Endothelial cell of umbilical vein (primary cell): ENCODE measurements around the gene SKOR2. TPM values are rescaled to one million over a fixed set of nuclear protein-coding genes. Genes with fewer than 3 reads are reported as not detected.

Experiments used
- BruUV-seq: library from RNA; stranded (reverse); fragments of 400-500 nt; replicated peaks from 2 replicates; lab custom pipeline; 2021; lab: Mats Ljungman, UMichigan
- CTCF ChIA-PET: fragments of 300-600, 350-600 bp; sonication (Branson Sonifier 250); formaldehyde crosslinking; loops from one replicate; lab custom pipeline; 2021; ENCODE audit warnings: antibody characterized with exemption, inconsistent platforms; lab: Charles Lee
- POLR2A ChIA-PET: fragments of 300-600, 350-600 bp; sonication (Branson Sonifier 250); formaldehyde crosslinking; loops from one replicate; lab custom pipeline; 2021; ENCODE audit warnings: antibody characterized with exemption, inconsistent platforms; lab: Charles Lee
- DNase-seq: peaks from one replicate; pipeline ENCODE4 v3.0.0-alpha.2; 2011; ENCODE audit warnings: low read depth, low spot score
- FAIRE-seq: peaks from 2 replicates; lab custom pipeline; 2011; peaks lifted over from hg19 to GRCh38; lab: Jason Lieb, UNC
- H2AFZ ChIP-seq: 2 replicates; pipeline ENCODE4 v1.6.0; 2012; ENCODE audit warnings: low read depth, low read length, control low read depth, inconsistent platforms
- H3K27ac ChIP-seq: 2 replicates; pipeline ENCODE4 v1.5.1; 2011; ENCODE audit warnings: low read depth, mild to moderate bottlenecking, control low read depth, low read length, moderate library complexity; ENCODE audit not compliant: insufficient read depth
- H3K27me3 ChIP-seq, 2 experiments: 2 replicates each; pipeline versions ENCODE4 v1.6.0 to v1.6.1; 2011; ENCODE audit warnings: low read length in 2 of 2, mixed read lengths in 1 of 2; ENCODE audit not compliant: control insufficient read depth in 2 of 2, insufficient read depth in 2 of 2
- H3K36me3 ChIP-seq, 2 experiments: 2 replicates in 1 of 2; 3 replicates in 1 of 2; pipeline ENCODE4 v1.5.1; 2011; ENCODE audit warnings: low read length in 2 of 2, mild to moderate bottlenecking in 1 of 2, moderate library complexity in 1 of 2; ENCODE audit not compliant: control insufficient read depth in 2 of 2, insufficient read depth in 2 of 2; ENCODE audit errors: extremely low read depth in 1 of 2
- H3K4me1 ChIP-seq: 3 replicates; pipeline ENCODE4 v1.5.1; 2011; ENCODE audit warnings: mild to moderate bottlenecking, low read length; ENCODE audit not compliant: control insufficient read depth, insufficient read depth; ENCODE audit errors: extremely low read depth
- H3K4me2 ChIP-seq: 2 replicates; pipeline ENCODE4 v1.6.1; 2011; ENCODE audit warnings: low read length, control low read depth, mixed read lengths; ENCODE audit not compliant: insufficient read depth
- H3K4me3 ChIP-seq, 3 experiments: fragments of 200-600 bp in 1 of 3; sonication (generic), shearing (Covaris generic) in 1 of 3; replicated peaks in 1 of 3; 2 replicates each; pipeline ENCODE4 v1.5.1; 2011 to 2016; ENCODE audit warnings: control low read depth in 3 of 3, low read length in 3 of 3, mild to moderate bottlenecking in 2 of 3, inconsistent platforms in 1 of 3, low read depth in 1 of 3, moderate library complexity in 1 of 3; ENCODE audit not compliant: insufficient read depth in 1 of 3
- H3K79me2 ChIP-seq: 2 replicates; pipeline ENCODE4 v1.6.0; 2012; ENCODE audit warnings: low read length, inconsistent platforms; ENCODE audit not compliant: control insufficient read depth, insufficient read depth
- H3K9ac ChIP-seq: replicated peaks from 2 replicates; pipeline ENCODE3; 2011; ENCODE audit warnings: low read length, control low read depth; ENCODE audit not compliant: insufficient read depth; ENCODE audit errors: extremely low read depth
- H3K9me1 ChIP-seq: replicated peaks from 3 replicates; pipeline ENCODE4 v1.6.0; 2011; ENCODE audit warnings: mild to moderate bottlenecking, low read length; ENCODE audit not compliant: control insufficient read depth, insufficient read depth; ENCODE audit errors: extremely low read depth
- H3K9me3 ChIP-seq: replicated peaks from 2 replicates; pipeline ENCODE4 v1.5.1; 2012; ENCODE audit warnings: low read length, inconsistent platforms; ENCODE audit not compliant: control insufficient read depth, insufficient read depth
- H4K20me1 ChIP-seq: replicated peaks from 2 replicates; pipeline ENCODE3; 2011; ENCODE audit warnings: mild to moderate bottlenecking, low read length; ENCODE audit not compliant: control insufficient read depth, insufficient read depth; ENCODE audit errors: extremely low read depth
- EZH2 ChIP-seq: IDR thresholded peaks from 2 replicates; pipeline ENCODE4 v1.6.1; 2012; ENCODE audit warnings: borderline replicate concordance, low read depth, mild to moderate bottlenecking, moderate library complexity, low read length, inconsistent platforms; ENCODE audit not compliant: severe bottlenecking
- FOS ChIP-seq: IDR thresholded peaks from 2 replicates; pipeline ENCODE4 v1.6.1; 2011; ENCODE audit warnings: mild to moderate bottlenecking, low read length, moderate library complexity, borderline replicate concordance; ENCODE audit not compliant: insufficient read depth
- GATA2 ChIP-seq: IDR thresholded peaks from 2 replicates; pipeline ENCODE4 v1.7.0; 2011; ENCODE audit warnings: low read depth, mild to moderate bottlenecking, moderate library complexity, mixed read lengths, low read length; ENCODE audit not compliant: insufficient read length, insufficient read depth
- JUN ChIP-seq: IDR thresholded peaks from 2 replicates; pipeline ENCODE4 v1.6.1; 2011; ENCODE audit warnings: borderline replicate concordance, low read depth; ENCODE audit not compliant: insufficient read length, insufficient read depth
- dilution Hi-C: fragments of 300-500 bp; cut with MboI; formaldehyde crosslinking; loops from one replicate; pipeline ENCODE4 v1.15.0; 2019; ENCODE audit warnings: low sequenced_read_pairs; ENCODE audit not compliant: extremely low pct_ligation_motif_present
- intact Hi-C: fragments of 100-400 bp; cut with micrococcal nuclease; formaldehyde crosslinking; loops from one replicate; pipeline ENCODE4 v1.10.0; 2022
- polyA plus RNA-seq, 4 experiments: library from polyadenylated mRNA; depleted of rRNA in 3 of 4; stranded (reverse) in 3 of 4; unstranded in 1 of 4; fragments of >200 nt; gene quantifications; 2 replicates each; pipeline versions ENCODE4 v1.2.1 to v1.2.3, GENCODE V29; 2011 to 2012; ENCODE audit warnings: missing spikeins in 1 of 4
- total RNA-seq: library from RNA; stranded (reverse); gene quantifications from 2 replicates; pipeline ENCODE4 v1.2.3, GENCODE V29; 2021
- TF ChIP-seq, protein P1 (sequence below), 2 donors: IDR thresholded peaks; 1 replicate in 1 of 2; 2 replicates in 1 of 2; pipeline ENCODE4 v1.5.1; 2011; ENCODE audit warnings: low read length in 2 of 2, mild to moderate bottlenecking in 2 of 2, moderate library complexity in 2 of 2, control low read depth in 1 of 2, inconsistent platforms in 1 of 2, low read depth in 1 of 2; ENCODE audit not compliant: insufficient read depth in 1 of 2; ENCODE audit errors: extremely low read depth in 1 of 2

The SKOR2 gene
- total and polyA plus RNA-seq, 2 donors (not counting 3 experiments of a cell fraction or from before 2014, with no cell fraction given): not detected

DNA sequence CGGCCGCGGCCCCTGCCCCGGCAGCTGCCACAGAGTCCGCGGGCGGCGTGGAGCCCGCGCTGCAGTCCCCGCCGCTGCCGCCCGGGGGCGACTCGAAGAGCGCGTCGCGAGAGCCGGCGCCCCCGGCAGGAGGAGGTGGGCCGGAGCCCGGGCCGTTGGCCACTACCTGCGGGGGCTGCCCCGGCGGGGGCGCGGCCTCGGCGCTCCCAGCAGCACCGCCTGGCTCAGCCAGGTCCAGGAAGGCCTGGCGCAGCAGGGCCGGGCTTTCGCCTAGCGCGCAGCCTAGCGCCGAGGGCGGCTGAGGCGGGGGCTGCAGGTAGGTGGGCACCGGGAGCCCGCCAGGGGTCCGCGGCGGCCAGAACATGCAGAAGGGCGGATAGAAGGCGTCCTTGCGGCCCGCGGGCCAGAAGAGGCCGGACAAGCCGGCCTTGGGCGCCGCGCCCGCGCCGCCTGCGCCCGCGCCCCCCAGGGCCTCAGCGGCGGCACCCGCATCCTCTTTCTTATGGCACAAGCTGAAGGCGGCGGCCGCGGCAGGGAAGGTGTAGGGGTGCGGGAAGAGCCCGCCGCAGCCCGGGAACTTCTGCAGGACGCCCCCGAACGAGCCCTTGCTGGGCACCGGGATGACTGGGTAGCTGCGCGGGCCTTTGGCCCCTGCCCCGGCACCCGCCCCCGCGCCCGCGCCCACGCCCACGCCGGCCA, 3.9 kb downstream of the SKOR2 start:
- Histone ChIP-seq H3K9me1 (no peaks in the 10 kb centered on the region), H2AFZ (no peak overlapping the region), H3K36me3 (no peaks in the 10 kb centered on the region), H3K4me3 (no peak overlapping the region), H3K4me2 (no peak overlapping the region), H3K9ac (no peak overlapping the region), H4K20me1 (no peaks in the 10 kb centered on the region), H3K9me3 (no peaks in the 10 kb centered on the region), H3K27ac (no peak overlapping the region), H3K4me1 (no peaks in the 10 kb centered on the region), H3K79me2 (no peaks in the 10 kb centered on the region), H3K27me3 (peaks cover 64 to 89% of the 10 kb centered on the region in 2 experiments)
- POLR2A ChIA-PET: no interaction called here
- FAIRE-seq (no peak), DNase-seq (no peak)
- intact Hi-C loops (loop anchor here (10.0 kb wide), 1 partner anchor 497 kb away; no protein-coding TSS in a partner anchor), dilution Hi-C loops (no loop called here)
- CTCF ChIA-PET: interaction anchor here (0.6 to 1.5 kb wide), 5 partner anchors 14 to 55 kb away, joined by 3 to 4 read pairs (median 3); no protein-coding TSS in a partner anchor
- no peak for TF ChIP-seq FOS
- TF ChIP-seq EZH2: peak; percentile 72
- TF ChIP-seq, protein P1, sequence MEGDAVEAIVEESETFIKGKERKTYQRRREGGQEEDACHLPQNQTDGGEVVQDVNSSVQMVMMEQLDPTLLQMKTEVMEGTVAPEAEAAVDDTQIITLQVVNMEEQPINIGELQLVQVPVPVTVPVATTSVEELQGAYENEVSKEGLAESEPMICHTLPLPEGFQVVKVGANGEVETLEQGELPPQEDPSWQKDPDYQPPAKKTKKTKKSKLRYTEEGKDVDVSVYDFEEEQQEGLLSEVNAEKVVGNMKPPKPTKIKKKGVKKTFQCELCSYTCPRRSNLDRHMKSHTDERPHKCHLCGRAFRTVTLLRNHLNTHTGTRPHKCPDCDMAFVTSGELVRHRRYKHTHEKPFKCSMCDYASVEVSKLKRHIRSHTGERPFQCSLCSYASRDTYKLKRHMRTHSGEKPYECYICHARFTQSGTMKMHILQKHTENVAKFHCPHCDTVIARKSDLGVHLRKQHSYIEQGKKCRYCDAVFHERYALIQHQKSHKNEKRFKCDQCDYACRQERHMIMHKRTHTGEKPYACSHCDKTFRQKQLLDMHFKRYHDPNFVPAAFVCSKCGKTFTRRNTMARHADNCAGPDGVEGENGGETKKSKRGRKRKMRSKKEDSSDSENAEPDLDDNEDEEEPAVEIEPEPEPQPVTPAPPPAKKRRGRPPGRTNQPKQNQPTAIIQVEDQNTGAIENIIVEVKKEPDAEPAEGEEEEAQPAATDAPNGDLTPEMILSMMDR (IDR thresholded peaks at IDR 0.05; ENCODE audit: extremely low read depth in 1 of 2, insufficient read depth in 1 of 2, low read depth in 1 of 2, low read length in 2 of 2): peak; percentile 38 to 44
- TF ChIP-seq JUN: no peak
- TF ChIP-seq GATA2: no peak
- BruUV-seq: no TSS peak
